ENCODE measurements around the gene L3MBTL1. TPM values are rescaled to one million over a fixed set of nuclear protein-coding genes. Genes with fewer than 3 reads are reported as not detected.
"Not testable (repeated sequence)": the region's sequence is repeated elsewhere in the genome, so short reads cannot be mapped to it uniquely, and the experiment has no call there.

Gene L3MBTL1
- polyA plus RNA-seq, 4 donors: 9.5 to 33.2 (median 20.9) TPM

- DNase-seq (ENCODE audit: low read depth in 4 of 4, low spot score in 2 of 4): no peak
Measured at GRCh38 chr20:43583982-43584432, 76.5 kb downstream of the L3MBTL1 start.

- DNase-seq (ENCODE audit: low read depth in 4 of 4, low spot score in 2 of 4): no peak
Measured at GRCh38 chr20:43584448-43585136, 77.1 kb downstream of the L3MBTL1 start.

GRCh38 chr20:43586641-43587040 is 79.1 kb downstream of the L3MBTL1 start:
- DNase-seq (ENCODE audit: low read depth in 4 of 4, low spot score in 2 of 4): no peak

- DNase-seq (ENCODE audit: low read depth in 4 of 4, low spot score in 2 of 4): not testable (repeated sequence)
Measured at GRCh38 chr20:43588526-43588925, 81.0 kb downstream of the L3MBTL1 start.

GRCh38 chr20:43590036-43590391 is 82.5 kb downstream of the L3MBTL1 start:
- no peak for DNase-seq (ENCODE audit: low read depth in 4 of 4, low spot score in 2 of 4)

GRCh38 chr20:43590392-43591303 is 83.2 kb downstream of the L3MBTL1 start, which contains the start of gene IFT52:
Gene IFT52, plus strand, starts transcription at chr20:43590937. Its CDS starts 3,762 bp downstream, at chr20:43594699.
- DNase-seq (ENCODE audit: low read depth in 4 of 4, low spot score in 2 of 4): peak; percentile 88 to 97 (median 90)

Other genes with a start within 250 kb of the L3MBTL1 start
- gene SRSF6, start 49.8 kb upstream of the L3MBTL1 start, polyA plus RNA-seq (ENCODE audit: insufficient read length in 4 of 4): 100 to 1,000 TPM; 230 to 442 (median 344) TPM
- gene SGK2, start 51.3 kb downstream of the L3MBTL1 start, polyA plus RNA-seq (ENCODE audit: insufficient read length in 4 of 4): 10 to 100 TPM; 29.1 to 76.5 (median 54.6) TPM
- gene IFT52, start 83.2 kb downstream of the L3MBTL1 start, polyA plus RNA-seq (ENCODE audit: insufficient read length in 4 of 4): 10 to 100 TPM; 62.8 to 86.2 (median 73.8) TPM
- gene MYBL2, start 159.4 kb downstream of the L3MBTL1 start, polyA plus RNA-seq (ENCODE audit: insufficient read length in 4 of 4): 10 to 100 TPM; 21.1 to 30.8 (median 27.3) TPM
- gene GTSF1L, start 219.3 kb downstream of the L3MBTL1 start, polyA plus RNA-seq (ENCODE audit: insufficient read length in 4 of 4): not detected